ENCODE results near the gene CCDC106. TPM values are rescaled to one million over a fixed set of nuclear protein-coding genes. Genes with fewer than 3 reads are reported as not detected.

The CCDC106 gene
- total RNA-seq, 1 experiment from 2014 or later, result 21.1 TPM

DNA sequence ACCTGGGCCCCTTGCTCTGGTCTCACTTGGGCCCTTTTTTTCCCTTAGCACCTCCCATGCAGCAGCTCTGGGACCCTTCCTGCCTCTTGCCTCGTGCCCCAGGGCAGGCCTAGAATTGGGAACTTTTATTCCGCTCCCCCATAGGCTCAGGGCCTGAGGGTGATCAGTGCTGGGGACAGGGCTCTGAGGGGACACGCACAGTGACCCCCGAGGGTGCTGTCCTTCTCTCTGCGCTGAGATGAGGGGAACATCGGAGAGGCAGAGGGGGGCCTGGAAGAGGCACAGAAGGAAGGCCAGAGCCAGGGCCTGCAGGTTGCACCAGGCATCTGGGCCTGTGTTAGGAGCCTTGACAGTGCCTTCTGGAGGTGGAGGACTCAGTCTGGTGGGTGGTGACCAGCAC lies 37.8 kb downstream of the CCDC106 start:
- TF ChIP-seq NFATC4 (CRISPR knock-in tag; IDR thresholded peaks at IDR 0.05), result no peak
- TF ChIP-seq NFYB (CRISPR knock-in tag; conservative IDR thresholded peaks at IDR 0.05; ENCODE audit: low read depth), result no peak
- TF ChIP-seq ATF1 (CRISPR knock-in tag; IDR thresholded peaks at IDR 0.05), result no peak
- ATAC-seq (no peak), DNase-seq (ENCODE audit: low spot score) (no peak)
- Mint-ChIP-seq H3K27ac (no peak overlapping the region), H3K9me3 (no peaks in the 10 kb centered on the region), H3K4me3 (no peak overlapping the region), H3K27me3 (ENCODE audit: low read depth) (no peaks in the 10 kb centered on the region), H3K4me1 (no peaks in the 10 kb centered on the region), H3K36me3 (peaks cover 12% of the 10 kb centered on the region; the same call in 1 of the 2 replicates)
- POLR2A ChIA-PET, result no interaction called here
- CTCF ChIA-PET, result no interaction called here

DNA sequence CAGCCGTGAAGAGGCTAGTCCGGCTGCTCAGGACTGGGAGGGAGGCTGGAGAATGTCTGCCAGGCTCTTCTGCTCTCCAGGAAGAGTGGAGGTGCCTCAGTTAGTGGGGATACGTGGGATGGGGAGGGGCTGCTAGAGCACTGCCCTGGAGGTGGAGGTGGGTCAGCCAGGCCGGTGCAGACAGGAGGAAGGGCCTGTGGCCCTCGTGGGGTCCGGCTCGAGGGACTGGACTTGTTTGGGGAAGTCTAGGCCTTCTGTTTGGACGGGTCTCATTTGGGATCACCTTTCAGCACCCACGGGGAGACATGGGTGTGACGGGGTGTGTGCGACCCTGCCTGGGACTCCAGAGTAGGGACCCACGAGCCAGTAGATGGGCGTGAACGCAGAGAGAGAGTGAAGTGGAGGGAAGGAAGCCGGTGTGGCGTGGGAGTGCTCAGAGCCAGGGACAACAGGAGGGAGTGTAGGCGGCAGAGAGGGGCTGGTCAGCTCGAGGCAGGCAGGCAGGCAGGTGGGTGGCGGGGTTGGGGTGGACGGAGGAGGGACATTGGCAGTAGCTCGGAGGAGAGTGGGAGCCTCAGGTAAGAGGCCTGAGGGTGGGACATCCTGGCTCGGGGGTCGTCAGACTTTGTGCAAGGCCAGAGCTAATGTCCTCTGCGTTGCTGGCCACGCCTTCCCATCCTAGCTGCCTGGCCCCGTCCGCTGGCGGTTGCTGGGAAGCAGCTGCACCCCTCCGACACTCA lies 38.5 kb downstream of the CCDC106 start:
- no peak overlapping the region for H3K4me3 Mint-ChIP-seq
- H3K36me3 Mint-ChIP-seq, result peaks cover 11% of the 10 kb centered on the region; the same call in 1 of the 2 replicates
- H3K9me3 Mint-ChIP-seq, result no peaks in the 10 kb centered on the region
- H3K4me1 Mint-ChIP-seq, result no peaks in the 10 kb centered on the region
- H3K27ac Mint-ChIP-seq, result no peak overlapping the region
- ATAC-seq (no peak), DNase-seq (ENCODE audit: low spot score) (no peak)
- ChIA-PET POLR2A (no interaction called here), CTCF (interaction anchor here (1.1 kb wide), 1 partner anchor 805 kb away, joined by 4 read pairs; no protein-coding TSS in a partner anchor)
- H3K27me3 Mint-ChIP-seq (ENCODE audit: low read depth), result no peaks in the 10 kb centered on the region
- TF ChIP-seq ZBTB21 (CRISPR knock-in tag; IDR thresholded peaks at IDR 0.05; ENCODE audit: borderline replicate concordance), result no peak
- TF ChIP-seq, protein P1, sequence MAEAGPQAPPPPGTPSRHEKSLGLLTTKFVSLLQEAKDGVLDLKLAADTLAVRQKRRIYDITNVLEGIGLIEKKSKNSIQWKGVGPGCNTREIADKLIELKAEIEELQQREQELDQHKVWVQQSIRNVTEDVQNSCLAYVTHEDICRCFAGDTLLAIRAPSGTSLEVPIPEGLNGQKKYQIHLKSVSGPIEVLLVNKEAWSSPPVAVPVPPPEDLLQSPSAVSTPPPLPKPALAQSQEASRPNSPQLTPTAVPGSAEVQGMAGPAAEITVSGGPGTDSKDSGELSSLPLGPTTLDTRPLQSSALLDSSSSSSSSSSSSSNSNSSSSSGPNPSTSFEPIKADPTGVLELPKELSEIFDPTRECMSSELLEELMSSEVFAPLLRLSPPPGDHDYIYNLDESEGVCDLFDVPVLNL (CRISPR knock-in tag; IDR thresholded peaks at IDR 0.05; ENCODE audit: borderline replicate concordance, low read depth), result no peak
- no peak for TF ChIP-seq SP1 (CRISPR knock-in tag; conservative IDR thresholded peaks at IDR 0.05)
- TF ChIP-seq, protein P2, sequence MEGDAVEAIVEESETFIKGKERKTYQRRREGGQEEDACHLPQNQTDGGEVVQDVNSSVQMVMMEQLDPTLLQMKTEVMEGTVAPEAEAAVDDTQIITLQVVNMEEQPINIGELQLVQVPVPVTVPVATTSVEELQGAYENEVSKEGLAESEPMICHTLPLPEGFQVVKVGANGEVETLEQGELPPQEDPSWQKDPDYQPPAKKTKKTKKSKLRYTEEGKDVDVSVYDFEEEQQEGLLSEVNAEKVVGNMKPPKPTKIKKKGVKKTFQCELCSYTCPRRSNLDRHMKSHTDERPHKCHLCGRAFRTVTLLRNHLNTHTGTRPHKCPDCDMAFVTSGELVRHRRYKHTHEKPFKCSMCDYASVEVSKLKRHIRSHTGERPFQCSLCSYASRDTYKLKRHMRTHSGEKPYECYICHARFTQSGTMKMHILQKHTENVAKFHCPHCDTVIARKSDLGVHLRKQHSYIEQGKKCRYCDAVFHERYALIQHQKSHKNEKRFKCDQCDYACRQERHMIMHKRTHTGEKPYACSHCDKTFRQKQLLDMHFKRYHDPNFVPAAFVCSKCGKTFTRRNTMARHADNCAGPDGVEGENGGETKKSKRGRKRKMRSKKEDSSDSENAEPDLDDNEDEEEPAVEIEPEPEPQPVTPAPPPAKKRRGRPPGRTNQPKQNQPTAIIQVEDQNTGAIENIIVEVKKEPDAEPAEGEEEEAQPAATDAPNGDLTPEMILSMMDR (IDR thresholded peaks at IDR 0.05), result no peak
- TF ChIP-seq TEAD1 (CRISPR knock-in tag; IDR thresholded peaks at IDR 0.05), result no peak
- TF ChIP-seq GABPB1 (CRISPR knock-in tag; IDR thresholded peaks at IDR 0.05), result no peak
- TF ChIP-seq NR1H2 (CRISPR knock-in tag; IDR thresholded peaks at IDR 0.05), result no peak
- no peak for TF ChIP-seq RELA (CRISPR knock-in tag; IDR thresholded peaks at IDR 0.05; ENCODE audit: borderline replicate concordance)
- TF ChIP-seq MXD4 (CRISPR knock-in tag; IDR thresholded peaks at IDR 0.05; ENCODE audit: borderline replicate concordance), result no peak
- TF ChIP-seq OVOL2 (CRISPR knock-in tag; IDR thresholded peaks at IDR 0.05; ENCODE audit: borderline replicate concordance), result no peak
- TF ChIP-seq CREM (CRISPR knock-in tag; IDR thresholded peaks at IDR 0.05), result no peak
- TF ChIP-seq, protein P3, sequence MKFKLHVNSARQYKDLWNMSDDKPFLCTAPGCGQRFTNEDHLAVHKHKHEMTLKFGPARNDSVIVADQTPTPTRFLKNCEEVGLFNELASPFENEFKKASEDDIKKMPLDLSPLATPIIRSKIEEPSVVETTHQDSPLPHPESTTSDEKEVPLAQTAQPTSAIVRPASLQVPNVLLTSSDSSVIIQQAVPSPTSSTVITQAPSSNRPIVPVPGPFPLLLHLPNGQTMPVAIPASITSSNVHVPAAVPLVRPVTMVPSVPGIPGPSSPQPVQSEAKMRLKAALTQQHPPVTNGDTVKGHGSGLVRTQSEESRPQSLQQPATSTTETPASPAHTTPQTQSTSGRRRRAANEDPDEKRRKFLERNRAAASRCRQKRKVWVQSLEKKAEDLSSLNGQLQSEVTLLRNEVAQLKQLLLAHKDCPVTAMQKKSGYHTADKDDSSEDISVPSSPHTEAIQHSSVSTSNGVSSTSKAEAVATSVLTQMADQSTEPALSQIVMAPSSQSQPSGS (CRISPR knock-in tag; IDR thresholded peaks at IDR 0.05; ENCODE audit: borderline replicate concordance, low read depth), result no peak
- TF ChIP-seq PRRX2 (CRISPR knock-in tag; IDR thresholded peaks at IDR 0.05), result no peak
- TF ChIP-seq ZNF263 (CRISPR knock-in tag; IDR thresholded peaks at IDR 0.05; ENCODE audit: low read depth), result no peak
- TF ChIP-seq, protein P4, sequence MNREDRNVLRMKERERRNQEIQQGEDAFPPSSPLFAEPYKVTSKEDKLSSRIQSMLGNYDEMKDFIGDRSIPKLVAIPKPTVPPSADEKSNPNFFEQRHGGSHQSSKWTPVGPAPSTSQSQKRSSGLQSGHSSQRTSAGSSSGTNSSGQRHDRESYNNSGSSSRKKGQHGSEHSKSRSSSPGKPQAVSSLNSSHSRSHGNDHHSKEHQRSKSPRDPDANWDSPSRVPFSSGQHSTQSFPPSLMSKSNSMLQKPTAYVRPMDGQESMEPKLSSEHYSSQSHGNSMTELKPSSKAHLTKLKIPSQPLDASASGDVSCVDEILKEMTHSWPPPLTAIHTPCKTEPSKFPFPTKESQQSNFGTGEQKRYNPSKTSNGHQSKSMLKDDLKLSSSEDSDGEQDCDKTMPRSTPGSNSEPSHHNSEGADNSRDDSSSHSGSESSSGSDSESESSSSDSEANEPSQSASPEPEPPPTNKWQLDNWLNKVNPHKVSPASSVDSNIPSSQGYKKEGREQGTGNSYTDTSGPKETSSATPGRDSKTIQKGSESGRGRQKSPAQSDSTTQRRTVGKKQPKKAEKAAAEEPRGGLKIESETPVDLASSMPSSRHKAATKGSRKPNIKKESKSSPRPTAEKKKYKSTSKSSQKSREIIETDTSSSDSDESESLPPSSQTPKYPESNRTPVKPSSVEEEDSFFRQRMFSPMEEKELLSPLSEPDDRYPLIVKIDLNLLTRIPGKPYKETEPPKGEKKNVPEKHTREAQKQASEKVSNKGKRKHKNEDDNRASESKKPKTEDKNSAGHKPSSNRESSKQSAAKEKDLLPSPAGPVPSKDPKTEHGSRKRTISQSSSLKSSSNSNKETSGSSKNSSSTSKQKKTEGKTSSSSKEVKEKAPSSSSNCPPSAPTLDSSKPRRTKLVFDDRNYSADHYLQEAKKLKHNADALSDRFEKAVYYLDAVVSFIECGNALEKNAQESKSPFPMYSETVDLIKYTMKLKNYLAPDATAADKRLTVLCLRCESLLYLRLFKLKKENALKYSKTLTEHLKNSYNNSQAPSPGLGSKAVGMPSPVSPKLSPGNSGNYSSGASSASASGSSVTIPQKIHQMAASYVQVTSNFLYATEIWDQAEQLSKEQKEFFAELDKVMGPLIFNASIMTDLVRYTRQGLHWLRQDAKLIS (CRISPR knock-in tag; IDR thresholded peaks at IDR 0.05; ENCODE audit: borderline replicate concordance), result no peak
- TF ChIP-seq, protein P5, sequence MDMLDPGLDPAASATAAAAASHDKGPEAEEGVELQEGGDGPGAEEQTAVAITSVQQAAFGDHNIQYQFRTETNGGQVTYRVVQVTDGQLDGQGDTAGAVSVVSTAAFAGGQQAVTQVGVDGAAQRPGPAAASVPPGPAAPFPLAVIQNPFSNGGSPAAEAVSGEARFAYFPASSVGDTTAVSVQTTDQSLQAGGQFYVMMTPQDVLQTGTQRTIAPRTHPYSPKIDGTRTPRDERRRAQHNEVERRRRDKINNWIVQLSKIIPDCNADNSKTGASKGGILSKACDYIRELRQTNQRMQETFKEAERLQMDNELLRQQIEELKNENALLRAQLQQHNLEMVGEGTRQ (CRISPR knock-in tag; IDR thresholded peaks at IDR 0.05), result no peak
- TF ChIP-seq NFATC4 (CRISPR knock-in tag; IDR thresholded peaks at IDR 0.05), result no peak

Data from WTC11 (cell line).